ENCODE results near the gene BCKDHB.

GRCh38 chr6:80143419-80143937, 37.0 kb downstream of the BCKDHB start:
- TF ChIP-seq SPI1 (IDR thresholded peaks at IDR 0.05; ENCODE audit: low read depth, low read length): no peak
- TF ChIP-seq TAF1 (IDR thresholded peaks at IDR 0.05; ENCODE audit: low read depth, low read length): no peak
- no peak for TF ChIP-seq POLR2A (IDR thresholded peaks at IDR 0.05; ENCODE audit: low read depth, low read length)
- TF ChIP-seq POLR2AphosphoS5 (IDR thresholded peaks at IDR 0.05; ENCODE audit: low read depth, low read length): no peak
- TF ChIP-seq POU2F2 (IDR thresholded peaks at IDR 0.05; ENCODE audit: low read depth, low read length): no peak
